GM12864 (cell line): ENCODE results near the gene STIM1.
"Not testable (repeated sequence)": the region's sequence is repeated elsewhere in the genome, so short reads cannot be mapped to it uniquely, and the experiment has no call there.

Experiments
- DNase-seq: peaks from one replicate; pipeline ENCODE4 v3.0.0-alpha.2; 2011; ENCODE audit warnings: low read depth
- H3K4me3 ChIP-seq: 2 replicates; pipeline ENCODE4 v1.5.1; 2011; ENCODE audit warnings: mild to moderate bottlenecking, low read depth, low read length, control low read depth
- TF ChIP-seq, protein P1 (sequence below): IDR thresholded peaks from 2 replicates; pipeline ENCODE4 v1.5.1; 2011; ENCODE audit warnings: low read depth, mild to moderate bottlenecking, moderate library complexity, low read length, control low read depth, inconsistent platforms; ENCODE audit errors: missing control alignments

STIM1 gene

DNA sequence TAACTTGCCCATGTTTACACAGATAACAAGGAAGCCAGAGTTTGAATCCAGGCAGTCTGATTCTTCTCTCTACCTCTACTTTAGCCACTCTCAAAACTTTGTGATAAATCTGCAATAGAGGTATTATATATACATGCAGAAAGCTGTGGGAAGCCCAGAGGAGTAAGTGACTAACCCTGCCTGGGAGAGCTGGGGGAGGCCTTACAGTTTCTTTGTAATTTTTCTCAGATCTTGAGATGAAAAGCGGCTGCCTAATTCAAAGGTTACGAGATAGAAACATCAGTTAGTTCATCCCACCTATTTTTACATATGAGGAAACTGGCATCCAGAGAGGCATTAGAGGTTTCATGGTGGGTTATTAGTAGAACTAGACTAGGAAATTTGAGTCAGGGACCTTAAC, 4.9 kb downstream of the STIM1 start:
- TF ChIP-seq, protein P1, sequence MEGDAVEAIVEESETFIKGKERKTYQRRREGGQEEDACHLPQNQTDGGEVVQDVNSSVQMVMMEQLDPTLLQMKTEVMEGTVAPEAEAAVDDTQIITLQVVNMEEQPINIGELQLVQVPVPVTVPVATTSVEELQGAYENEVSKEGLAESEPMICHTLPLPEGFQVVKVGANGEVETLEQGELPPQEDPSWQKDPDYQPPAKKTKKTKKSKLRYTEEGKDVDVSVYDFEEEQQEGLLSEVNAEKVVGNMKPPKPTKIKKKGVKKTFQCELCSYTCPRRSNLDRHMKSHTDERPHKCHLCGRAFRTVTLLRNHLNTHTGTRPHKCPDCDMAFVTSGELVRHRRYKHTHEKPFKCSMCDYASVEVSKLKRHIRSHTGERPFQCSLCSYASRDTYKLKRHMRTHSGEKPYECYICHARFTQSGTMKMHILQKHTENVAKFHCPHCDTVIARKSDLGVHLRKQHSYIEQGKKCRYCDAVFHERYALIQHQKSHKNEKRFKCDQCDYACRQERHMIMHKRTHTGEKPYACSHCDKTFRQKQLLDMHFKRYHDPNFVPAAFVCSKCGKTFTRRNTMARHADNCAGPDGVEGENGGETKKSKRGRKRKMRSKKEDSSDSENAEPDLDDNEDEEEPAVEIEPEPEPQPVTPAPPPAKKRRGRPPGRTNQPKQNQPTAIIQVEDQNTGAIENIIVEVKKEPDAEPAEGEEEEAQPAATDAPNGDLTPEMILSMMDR: no peak
- H3K4me3 ChIP-seq: no peak overlapping the region
- no peak for DNase-seq

DNA sequence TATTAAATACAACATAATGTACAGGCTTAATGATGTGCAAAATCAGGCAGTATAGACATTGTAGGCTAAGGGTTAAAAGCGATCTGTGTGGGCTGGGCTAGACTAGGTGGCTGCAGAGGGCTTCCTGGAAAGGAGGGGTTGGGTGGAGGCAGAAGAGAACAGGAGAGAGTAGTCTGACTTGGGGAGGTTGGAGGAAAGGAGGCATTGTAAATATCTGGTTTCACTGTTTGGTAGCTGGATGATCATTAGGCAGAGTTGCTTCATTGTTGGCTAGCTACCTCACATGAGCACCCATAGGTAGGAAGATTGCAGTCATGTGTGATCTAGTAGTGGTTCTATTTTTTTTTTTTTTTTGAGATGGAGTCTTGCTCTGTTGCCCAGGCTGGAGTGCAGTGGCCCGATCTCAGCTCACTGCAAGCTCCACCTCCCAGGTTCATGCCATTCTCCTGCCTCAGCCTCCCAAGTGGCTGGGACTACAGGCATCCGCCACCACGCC, 5.5 kb downstream of the STIM1 start:
- not testable (repeated sequence) for H3K4me3 ChIP-seq, DNase-seq

DNA sequence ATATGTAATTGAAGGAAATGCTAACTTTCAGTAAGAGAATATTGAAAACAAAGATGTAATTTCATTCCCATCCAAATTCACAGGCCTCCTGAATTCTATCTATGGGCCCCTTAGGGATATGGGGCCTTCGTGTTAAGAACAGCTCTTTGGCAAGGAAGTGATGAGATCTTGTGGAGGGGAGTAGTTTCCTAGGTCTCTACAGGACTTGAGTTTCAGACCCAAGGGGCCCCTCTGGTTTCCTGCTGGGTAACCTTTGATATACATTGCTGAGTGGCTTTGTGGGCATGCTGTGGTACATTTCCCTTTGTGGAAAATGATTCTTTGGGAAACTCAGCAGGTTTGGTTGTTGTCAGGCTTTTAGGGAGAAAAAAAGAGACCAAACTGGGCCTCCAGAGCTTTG, 6.2 kb downstream of the STIM1 start:
- TF ChIP-seq, protein P1: no peak
- no peak overlapping the region for H3K4me3 ChIP-seq
- no peak for DNase-seq

DNA sequence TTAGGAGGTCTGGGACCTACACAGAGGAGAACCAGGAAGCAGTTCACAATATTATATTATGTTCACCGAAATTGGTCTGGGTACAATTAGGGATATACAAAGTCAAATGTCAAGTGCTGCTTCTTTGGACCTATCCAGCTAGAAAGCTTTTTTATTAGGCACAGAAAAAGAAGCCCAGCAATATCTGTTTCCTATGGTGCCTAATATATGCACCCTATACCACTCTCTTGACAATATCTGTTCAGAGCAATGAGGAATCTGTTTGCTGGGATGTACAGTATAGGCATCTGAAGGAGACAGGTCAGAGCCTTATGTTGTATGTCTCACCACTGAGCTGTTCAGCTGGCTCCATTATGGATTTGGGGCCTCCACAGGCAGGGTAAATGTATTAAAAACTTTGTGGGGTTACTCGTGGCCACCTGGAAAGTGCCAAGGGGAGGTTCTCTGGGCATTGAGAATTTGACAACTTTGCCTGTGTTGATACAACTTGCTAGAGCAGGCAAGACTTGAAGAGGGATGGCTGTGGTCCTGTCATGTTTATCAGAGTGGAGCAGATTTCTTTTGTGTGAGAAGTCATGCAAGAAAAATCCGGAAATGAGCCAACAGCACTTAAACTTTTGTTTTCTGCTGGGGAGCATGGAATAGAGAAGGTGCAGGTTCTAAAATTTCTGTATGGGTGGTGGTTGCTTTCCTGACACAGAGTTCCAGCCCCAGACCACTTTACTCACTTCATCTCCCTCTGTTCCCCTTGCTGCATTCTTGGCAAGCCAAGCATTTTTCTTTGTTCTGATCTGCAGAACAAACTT, 10.1 kb downstream of the STIM1 start:
- H3K4me3 ChIP-seq: no peak overlapping the region
- peak; percentile 49 for DNase-seq
- TF ChIP-seq, protein P1: no peak

DNA sequence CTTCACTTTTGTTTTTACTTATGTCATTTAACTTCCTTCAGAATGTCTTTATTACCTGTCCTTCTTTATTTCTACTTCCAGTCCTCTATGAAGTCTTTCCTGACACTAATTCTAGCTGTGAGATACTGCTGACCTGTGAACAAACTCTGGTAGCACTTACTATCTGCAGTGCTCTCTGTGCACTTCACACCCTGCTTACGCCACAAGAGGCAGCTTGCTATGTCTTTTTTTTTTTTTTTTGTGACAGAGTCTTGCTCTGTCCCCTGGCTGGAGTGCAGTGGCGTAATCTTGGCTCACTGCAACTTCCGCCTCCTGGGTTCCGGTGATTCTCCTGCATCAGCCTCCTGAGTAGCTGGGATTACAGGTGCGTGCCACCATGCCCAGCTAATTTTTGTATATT, 10.7 kb downstream of the STIM1 start:
- TF ChIP-seq, protein P1: peak; percentile 15
- H3K4me3 ChIP-seq: no peak overlapping the region
- peak; percentile 57 for DNase-seq

DNA sequence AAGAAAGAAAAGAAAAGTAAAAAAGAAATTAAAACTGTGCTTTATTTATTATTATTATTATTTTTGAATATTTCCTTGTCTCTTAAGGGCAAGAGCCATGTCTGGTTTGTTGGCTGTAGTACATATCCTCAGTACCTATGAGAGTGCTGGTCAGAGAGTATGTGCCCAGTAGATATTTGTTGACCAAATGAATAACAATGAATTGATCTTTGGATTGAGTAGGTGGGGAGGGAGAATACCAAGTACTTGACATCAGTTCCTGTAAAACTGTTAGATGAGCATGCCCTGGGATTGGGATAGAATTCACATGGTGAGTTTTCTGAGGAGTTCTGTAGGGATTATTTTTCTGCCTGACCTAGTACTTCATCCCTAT, 11.4 kb downstream of the STIM1 start:
- H3K4me3 ChIP-seq: no peak overlapping the region
- TF ChIP-seq, protein P1: no peak
- no peak for DNase-seq

DNA sequence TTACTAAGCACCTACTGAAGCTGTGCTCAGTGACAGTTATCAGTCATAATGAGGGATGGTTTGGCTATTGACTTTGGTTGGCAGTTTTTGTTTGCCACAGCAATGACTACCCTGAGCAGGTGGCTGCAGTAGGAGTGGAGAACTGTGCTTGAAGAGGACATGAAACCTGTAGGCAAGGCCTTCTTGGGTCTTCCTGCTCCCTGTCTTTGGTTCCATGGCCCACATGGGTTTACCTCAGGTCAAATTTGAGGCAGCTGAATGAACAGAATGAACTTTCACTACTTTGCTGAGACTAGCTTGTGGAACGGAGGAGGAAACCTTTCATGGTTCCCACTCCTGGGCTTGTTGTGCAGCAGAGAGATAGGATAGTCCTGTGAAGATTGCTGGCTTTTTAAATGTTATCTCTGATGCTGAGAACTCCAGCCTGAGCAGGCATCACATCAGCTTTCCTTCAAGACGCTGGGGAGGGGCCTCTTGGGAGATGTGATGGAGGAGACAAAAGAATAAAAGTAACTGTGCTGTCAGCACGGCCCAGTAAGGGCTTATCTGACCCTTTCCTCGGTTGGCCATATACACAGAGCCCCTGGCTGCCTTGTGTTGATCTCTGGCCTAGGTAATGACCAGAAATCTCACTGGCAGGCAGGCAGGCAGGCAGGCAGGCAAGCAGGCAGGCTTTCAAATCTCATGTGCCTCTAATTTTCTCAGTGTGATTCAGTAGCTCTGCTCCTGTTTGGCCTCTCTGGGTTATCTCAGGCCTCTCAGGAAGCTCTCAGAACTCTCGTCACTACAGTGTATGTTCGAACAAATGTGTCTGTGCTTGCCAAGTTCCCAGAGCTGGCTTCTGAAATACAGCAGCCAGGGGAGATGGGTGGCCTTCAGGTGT, 12.0 kb downstream of the STIM1 start:
- H3K4me3 ChIP-seq: no peak overlapping the region
- TF ChIP-seq, protein P1: no peak
- DNase-seq: peak; percentile 73
